Pancreas (tissue), 10 donors: ENCODE results near the gene PLA2G4D. TPM values are rescaled to one million over a fixed set of nuclear protein-coding genes. Genes with fewer than 3 reads are reported as not detected.
A peak's percentile ranks its signal among the peaks of the same experiment; 100 is the strongest.

Experiments
- ATAC-seq, 4 donors: fragments of 200-7000 bp; cut with Tn5 transposase; one replicate each; pipeline versions ENCODE4 v1.8.0 to v1.9.1; 2020; ENCODE audit warnings: mild to moderate bottlenecking in 4 of 4, moderate library complexity in 4 of 4
- DNase-seq, 6 donors: peaks; one replicate each; pipeline ENCODE4 v3.0.0-alpha.2; 2020
- FAIRE-seq: peaks from 2 replicates; lab custom pipeline; 2012; peaks lifted over from hg19 to GRCh38; lab: Jason Lieb, UNC
- H3K27ac ChIP-seq, 4 donors: fragments of 200-600 bp; sonication (generic); 1 replicate in 3 of 4; 2 replicates in 1 of 4; pipeline versions ENCODE4 v1.5.0 to v1.8.0; 2020
- H3K27me3 ChIP-seq, 4 donors: fragments of 200-600 bp; one replicate each; pipeline ENCODE4 v1.8.0; 2021
- H3K36me3 ChIP-seq, 3 donors: fragments of 200-600 bp; sonication (generic) in 1 of 3; one replicate each; pipeline versions ENCODE4 v1.5.0 to v1.8.0; 2020 to 2021
- H3K4me1 ChIP-seq, 3 donors: fragments of 200-600 bp; one replicate each; pipeline ENCODE4 v1.8.0; 2021
- H3K4me3 ChIP-seq, 4 donors: fragments of 200-600 bp; sonication (generic) in 2 of 4; one replicate each; pipeline versions ENCODE4 v1.5.0 to v1.8.0; 2020 to 2021
- H3K9me3 ChIP-seq, 4 donors: fragments of 200-600 bp; one replicate each; pipeline ENCODE4 v1.8.0; 2021
- WGBS, 2 donors: extraction: QIAGEN DNeasy Blood & Tissue Kit; methylation state at CpG; one replicate each; pipeline ENCODE4 v1.1.7; 2013; 5-methylcytosine and 5-hydroxymethylcytosine counted together
- intact Hi-C, 3 donors: fragments of 100-400 bp; cut with DNase I; formaldehyde crosslinking; loops; one replicate each; pipeline versions ENCODE4 v1.11.1 to v1.14.2; 2022
- polyA plus RNA-seq, 2 donors: library from polyadenylated mRNA; stranded (reverse); fragments of 200-250 nt; gene quantifications; one replicate each; pipeline ENCODE4 v1.2.3, GENCODE V29; 2013
- total RNA-seq, 6 donors: library from RNA; stranded (reverse); fragmentation: NEBNext Ultra II Directional in 4 of 6; extraction: Animal tissue kit (Norgen Biotek cat#: 25700) in 4 of 6; gene quantifications; one replicate each; pipeline versions ENCODE4 v1.2.1 to v1.2.4, GENCODE V29; 2021 to 2023
- TF ChIP-seq, protein P1 (sequence below), 4 donors: fragments of 200-600 bp; sonication (generic) in 3 of 4; IDR thresholded peaks; one replicate each; pipeline versions ENCODE4 v1.5.0 to v1.8.0; 2021; ENCODE audit warnings: antibody characterized with exemption in 4 of 4
- donor health status: healthy with polysubstance abuse.
- donor health status: DM: no; HTN: no; CAD: no; lungs with moderate emphysema.
- donor health status: DM: no; HTN: no; CAD: no.
- donor health status: control.
- donor health status: control.
- donor health status: Bipolar disorder and iron deficiency.
- donor health status: DM: yes; HTN: yes; CAD: no.
- donor health status: DM: no; HTN: no; CAD: no.
- donor health status: DM: no; HTN: no; CAD: no.
- donor health status: DM: yes; HTN: yes; CAD: no.

PLA2G4D gene
- total and polyA plus RNA-seq, 8 donors, result 0.04 to 0.31 (median 0.07) TPM; not detected in 4

DNA sequence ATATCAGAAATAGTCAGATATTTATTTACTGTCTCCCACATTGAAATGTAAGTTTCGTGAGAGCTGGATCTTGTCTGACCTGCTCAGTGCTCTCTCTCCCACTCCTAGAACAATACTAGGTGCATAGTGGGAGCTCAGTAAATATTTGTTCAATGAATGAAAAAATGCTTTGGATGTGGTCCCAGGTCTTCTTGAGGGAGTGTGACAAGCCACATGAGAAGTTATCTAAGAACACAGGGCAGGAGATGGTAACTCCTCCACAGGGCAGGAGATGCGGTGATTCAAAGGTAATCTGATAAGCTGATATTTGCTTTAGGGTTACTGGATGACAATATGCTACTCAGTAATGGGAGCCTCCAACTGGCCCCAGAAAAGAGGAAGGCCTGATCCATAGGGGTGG, 47.8 kb downstream of the PLA2G4D start:
- H3K4me3 ChIP-seq, result no peak overlapping the region
- H3K27me3 ChIP-seq, result no peaks in the 10 kb centered on the region
- intact Hi-C loops, result no loop called here
- FAIRE-seq, result no peak
- DNase-seq, result no peak
- H3K27ac ChIP-seq, result peak overlapping the region in 1 of 4 donors; percentile 34
- peaks cover 0 to 9% (median 6%) of the 10 kb centered on the region in 3 donors for H3K4me1 ChIP-seq
- TF ChIP-seq, protein P1, sequence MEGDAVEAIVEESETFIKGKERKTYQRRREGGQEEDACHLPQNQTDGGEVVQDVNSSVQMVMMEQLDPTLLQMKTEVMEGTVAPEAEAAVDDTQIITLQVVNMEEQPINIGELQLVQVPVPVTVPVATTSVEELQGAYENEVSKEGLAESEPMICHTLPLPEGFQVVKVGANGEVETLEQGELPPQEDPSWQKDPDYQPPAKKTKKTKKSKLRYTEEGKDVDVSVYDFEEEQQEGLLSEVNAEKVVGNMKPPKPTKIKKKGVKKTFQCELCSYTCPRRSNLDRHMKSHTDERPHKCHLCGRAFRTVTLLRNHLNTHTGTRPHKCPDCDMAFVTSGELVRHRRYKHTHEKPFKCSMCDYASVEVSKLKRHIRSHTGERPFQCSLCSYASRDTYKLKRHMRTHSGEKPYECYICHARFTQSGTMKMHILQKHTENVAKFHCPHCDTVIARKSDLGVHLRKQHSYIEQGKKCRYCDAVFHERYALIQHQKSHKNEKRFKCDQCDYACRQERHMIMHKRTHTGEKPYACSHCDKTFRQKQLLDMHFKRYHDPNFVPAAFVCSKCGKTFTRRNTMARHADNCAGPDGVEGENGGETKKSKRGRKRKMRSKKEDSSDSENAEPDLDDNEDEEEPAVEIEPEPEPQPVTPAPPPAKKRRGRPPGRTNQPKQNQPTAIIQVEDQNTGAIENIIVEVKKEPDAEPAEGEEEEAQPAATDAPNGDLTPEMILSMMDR (IDR thresholded peaks at IDR 0.05), result no peak
- ATAC-seq, result peak; percentile 55 to 88 (median 66)
- H3K36me3 ChIP-seq, result no peaks in the 10 kb centered on the region
- WGBS, 2 donors, result 26 to 29% methylated on average over 2 of the region's 2 CpGs
- H3K9me3 ChIP-seq, result no peaks in the 10 kb centered on the region

DNA sequence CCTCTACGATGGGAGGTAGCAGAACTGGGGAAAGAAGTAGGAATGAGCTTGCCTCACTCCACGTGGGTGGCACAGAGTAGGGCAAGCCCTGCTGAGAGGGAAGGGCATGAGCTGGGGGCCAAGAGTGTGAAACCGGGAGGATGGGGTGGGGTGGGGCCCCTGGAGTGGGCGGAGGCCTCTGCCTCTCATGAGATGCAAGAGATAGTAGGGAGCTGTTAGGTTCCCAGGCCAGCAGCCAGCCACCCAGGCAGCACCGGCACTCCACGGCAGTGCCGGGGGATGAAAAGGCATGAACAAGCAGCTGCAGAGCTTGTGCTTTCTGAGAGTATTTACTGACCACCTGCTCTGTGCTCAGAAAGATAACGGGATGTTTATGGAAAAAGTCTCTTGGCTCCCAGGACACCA, 49.1 kb downstream of the PLA2G4D start:
- ATAC-seq (peak; percentile 61 to 79 (median 70)), FAIRE-seq (no peak), DNase-seq (peak in 3 of 6 donors; percentile 27 to 57 (median 38))
- no peak overlapping the region for H3K27ac ChIP-seq
- H3K4me3 ChIP-seq, result no peak overlapping the region
- H3K4me1 ChIP-seq, result peaks cover 0 to 9% (median 6%) of the 10 kb centered on the region in 3 donors
- no peaks in the 10 kb centered on the region for H3K27me3 ChIP-seq
- no peaks in the 10 kb centered on the region for H3K9me3 ChIP-seq
- TF ChIP-seq, protein P1 (IDR thresholded peaks at IDR 0.05), result no peak
- no peaks in the 10 kb centered on the region for H3K36me3 ChIP-seq
- intact Hi-C loops, result no loop called here
- 36 to 39% methylated on average over 8 of the region's 8 CpGs for WGBS, 2 donors

DNA sequence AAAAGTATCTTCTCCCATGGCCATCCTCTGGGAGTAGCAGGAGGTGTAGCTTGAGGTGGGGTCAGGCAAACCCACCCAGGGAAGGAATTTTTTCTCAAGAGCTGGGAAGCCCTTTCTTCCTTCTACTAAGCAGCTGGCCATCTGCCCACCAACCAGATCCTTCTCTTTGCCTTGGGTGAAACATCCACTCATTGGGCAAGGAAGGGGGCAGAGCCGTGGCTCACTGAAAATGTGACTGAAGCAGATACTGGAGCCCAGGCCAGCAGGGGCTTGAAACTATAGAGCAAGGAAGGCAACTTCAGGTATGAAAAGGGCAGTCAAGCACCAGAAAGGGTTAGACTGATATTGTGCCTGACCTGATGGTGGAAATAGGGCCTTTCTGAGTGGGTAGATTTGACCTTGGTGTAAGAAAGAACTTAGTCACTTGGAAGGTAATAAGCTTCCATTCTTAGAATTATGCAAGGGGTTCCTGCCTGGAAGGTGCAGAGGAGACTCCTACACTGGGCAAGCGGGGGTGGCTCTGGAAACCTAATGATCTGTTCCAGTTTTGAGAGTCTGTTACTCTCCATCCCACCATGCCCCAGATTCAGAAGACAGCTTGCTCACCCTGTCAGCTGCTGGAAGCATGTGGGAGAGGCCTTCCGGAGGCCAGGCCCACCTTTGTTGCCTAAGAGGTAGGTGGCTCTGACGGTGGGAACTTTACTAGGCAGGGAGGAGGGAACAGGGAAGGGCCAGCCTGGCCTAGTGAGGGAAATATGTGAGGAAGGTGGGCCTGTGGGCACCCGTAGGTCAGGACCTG, 51.6 kb downstream of the PLA2G4D start:
- Histone ChIP-seq H3K27me3 (no peaks in the 10 kb centered on the region), H3K27ac (no peak overlapping the region), H3K9me3 (no peaks in the 10 kb centered on the region), H3K36me3 (no peaks in the 10 kb centered on the region), H3K4me3 (no peak overlapping the region), H3K4me1 (peaks cover 0 to 12% (median 6%) of the 10 kb centered on the region in 3 donors)
- no peak for ATAC-seq
- no peak for FAIRE-seq
- peak in 1 of 6 donors; percentile 7 for DNase-seq
- intact Hi-C loops, result no loop called here
- 92 to 97% methylated on average over 5 of the region's 5 CpGs for WGBS, 2 donors
- TF ChIP-seq, protein P1 (IDR thresholded peaks at IDR 0.05), result no peak

DNA sequence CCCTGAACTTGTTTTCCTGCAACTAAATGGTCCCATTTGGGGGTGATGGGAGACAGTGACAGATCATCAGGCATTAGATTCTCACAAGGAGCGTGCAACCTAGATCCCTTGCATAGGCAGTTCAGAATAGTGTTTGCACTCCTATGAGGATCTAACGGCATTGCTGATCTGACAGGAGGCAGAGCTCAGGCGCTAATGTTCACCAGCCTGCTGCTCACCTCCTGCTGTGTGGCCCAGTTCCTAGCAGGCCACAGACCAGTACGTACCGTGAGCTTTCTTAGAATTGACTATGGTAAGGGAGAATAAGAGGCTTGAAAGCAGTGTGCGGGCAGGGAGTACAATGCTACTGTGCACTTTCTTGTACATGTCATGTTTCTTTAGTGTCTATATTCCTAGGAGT, 56.0 kb downstream of the PLA2G4D start:
- H3K36me3 ChIP-seq, result no peaks in the 10 kb centered on the region
- intact Hi-C loops, result no loop called here

More for the DNA sequence above, 56.0 kb downstream of the PLA2G4D start:
- H3K4me3 ChIP-seq, result no peak overlapping the region
- FAIRE-seq, result no peak
- no peak for ATAC-seq
- DNase-seq, result peak in 1 of 6 donors; percentile 8
- H3K27ac ChIP-seq, result no peak overlapping the region
- no peaks in the 10 kb centered on the region for H3K27me3 ChIP-seq
- 91 to 94% methylated on average over 6 of the region's 6 CpGs for WGBS, 2 donors
- TF ChIP-seq, protein P1 (IDR thresholded peaks at IDR 0.05), result no peak
- H3K4me1 ChIP-seq, result peaks cover 0 to 8% (median 0%) of the 10 kb centered on the region in 3 donors
- H3K9me3 ChIP-seq, result no peaks in the 10 kb centered on the region
